Measurements from ENCODE around the gene NXF1.
"Not testable (repeated sequence)": the region's sequence is repeated elsewhere in the genome, so short reads cannot be mapped to it uniquely, and the experiment has no call there.

Gene NXF1

DNA sequence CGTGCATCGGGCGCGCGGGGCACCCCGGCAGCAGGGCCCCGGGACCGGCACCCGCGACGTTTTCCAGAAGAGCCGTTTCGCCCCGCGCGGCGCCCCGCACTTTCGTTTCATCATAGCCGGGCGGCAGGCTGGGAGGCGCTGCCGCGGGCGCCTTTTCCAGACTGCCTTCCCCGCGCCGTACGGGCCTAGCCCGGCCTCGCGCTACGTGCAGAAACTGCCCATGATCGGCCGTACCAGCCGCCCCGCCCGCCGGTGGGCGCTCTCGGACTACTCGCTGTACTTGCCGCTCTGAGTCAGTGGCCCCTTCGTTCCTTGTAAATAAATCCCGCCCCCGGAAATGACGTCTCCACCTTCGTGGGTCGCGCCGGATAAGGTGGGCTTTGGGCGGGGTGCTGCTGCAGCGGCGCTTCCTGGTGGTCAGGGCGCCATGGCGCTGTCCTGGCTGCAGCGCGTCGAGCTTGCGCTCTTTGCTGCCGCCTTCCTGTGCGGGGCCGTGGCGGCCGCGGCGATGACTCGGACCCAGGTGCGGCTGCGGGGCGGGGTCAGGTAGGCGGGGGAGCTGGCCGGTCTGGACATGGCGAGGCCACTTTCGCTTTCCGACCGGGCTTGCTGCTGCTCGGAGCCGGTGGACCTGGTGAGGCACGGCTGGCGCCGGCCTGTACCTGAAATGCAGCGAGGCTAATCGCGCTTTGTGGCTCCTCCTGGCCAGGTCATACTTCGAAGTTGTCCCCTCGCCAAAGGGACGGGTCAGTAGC, 18.1 kb downstream of the NXF1 start, which contains the start of gene TMEM179B:
Gene TMEM179B, plus strand, starts transcription at position 398 of the 755 bp plus-strand sequence. Its CDS starts 30 bp downstream, at position 428.
- DNase-seq (ENCODE audit: low read depth) = peak; percentile 97

DNA sequence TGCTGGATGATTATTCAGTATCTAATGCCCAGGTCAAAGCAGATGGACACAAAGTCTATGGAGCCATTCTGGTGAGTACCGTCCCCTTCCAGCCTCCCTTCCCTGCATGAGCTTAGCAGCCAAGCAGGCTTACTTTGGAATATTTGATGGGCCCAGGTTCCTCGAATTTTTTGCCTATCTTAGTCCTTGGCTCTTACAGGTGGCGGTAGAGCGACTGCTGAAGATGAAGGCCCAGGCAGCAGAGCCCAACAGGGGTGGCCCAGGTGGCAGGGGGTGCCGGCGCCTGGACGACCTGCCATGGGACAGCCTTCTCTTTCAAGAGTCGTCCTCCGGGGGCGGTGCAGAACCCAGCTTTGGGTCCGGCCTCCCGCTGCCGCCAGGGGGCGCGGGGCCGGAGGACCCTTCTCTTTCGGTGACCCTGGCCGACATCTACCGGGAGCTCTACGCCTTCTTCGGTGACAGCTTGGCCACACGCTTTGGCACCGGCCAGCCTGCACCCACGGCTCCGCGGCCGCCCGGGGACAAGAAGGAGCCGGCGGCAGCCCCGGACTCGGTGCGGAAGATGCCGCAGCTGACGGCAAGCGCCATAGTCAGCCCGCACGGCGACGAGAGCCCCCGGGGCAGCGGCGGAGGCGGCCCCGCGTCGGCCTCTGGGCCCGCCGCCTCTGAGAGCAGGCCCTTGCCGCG, 18.8 kb downstream of the NXF1 start:
- DNase-seq (ENCODE audit: low read depth) = peak; percentile 67

DNA sequence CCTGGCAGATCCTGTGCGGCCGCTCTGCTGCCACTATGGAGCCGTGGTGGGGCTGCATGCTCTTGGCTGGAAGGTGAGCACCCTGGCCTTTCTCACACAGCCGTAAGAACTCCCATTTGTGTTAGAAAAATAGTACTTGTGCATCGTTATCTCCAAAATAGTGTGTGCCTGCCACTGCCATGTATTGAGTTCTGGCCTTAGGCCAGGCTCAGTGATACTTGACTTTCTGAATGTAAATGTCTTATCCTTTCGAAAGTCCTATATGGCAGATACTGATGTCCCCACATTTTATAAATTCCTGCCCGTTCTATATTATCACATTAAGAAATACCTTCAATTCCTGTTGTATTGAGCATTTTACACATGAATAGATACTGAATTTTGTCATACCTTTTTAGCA, 22.5 kb downstream of the NXF1 start:
- no peak for DNase-seq (ENCODE audit: low read depth)

DNA sequence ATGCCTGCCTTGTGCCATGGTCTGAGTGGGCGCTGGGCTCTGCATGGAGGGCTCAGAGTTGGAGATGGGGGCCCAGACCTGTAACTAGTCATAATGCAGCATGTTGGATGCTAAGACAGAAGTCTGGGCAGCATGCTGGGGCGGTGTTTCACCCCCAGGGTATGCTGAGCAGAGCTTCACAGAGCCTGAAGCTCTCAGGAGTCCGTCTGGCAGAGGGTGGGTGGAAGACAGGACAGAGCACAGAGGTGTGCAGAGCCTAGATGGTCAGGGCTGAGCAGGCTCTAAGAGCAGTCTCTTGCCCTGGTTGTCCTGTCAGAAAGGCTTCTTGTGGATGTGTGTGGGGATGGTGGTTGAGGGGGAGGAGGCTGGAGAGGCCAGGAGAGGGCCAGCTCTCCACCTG, 26.8 kb downstream of the NXF1 start:
- DNase-seq (ENCODE audit: low read depth) = no peak

DNA sequence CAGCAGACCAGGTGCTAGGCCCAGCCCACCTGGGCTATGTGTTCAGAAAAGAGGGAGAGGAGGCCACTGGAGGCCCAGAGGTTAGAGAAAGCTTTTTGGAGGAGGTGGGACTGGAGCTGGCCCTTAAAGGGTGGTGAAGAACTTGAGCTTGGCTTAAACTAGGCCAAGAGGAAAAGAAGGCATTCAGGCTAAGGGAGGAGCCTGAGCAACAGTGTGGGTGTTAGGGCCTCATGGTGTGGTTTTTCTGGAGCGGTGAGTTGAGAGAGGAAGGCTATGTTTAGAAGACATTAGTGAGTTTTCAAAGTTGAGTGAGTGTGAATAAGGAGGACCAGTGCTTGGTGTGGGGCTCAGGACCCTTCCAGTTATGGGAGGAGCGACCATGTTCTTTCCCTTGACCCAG, 27.9 kb downstream of the NXF1 start:
- no peak for DNase-seq (ENCODE audit: low read depth)

DNA sequence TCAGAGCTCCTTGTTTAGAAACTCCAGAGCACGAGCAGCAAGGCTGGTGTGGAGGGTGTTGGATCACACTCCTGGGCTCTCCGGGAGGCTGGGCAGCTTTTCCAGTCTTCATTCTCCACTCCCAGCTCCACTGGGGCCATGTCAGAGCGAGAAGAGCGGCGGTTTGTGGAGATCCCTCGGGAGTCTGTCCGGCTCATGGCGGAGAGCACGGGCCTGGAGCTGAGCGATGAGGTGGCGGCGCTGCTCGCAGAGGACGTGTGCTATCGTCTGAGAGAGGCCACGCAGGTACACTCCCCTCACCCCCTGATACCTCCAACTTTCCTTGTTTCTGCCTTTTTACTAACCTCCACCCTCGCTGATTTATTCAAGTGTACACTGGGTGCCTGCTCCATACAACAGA, 29.6 kb downstream of the NXF1 start:
- DNase-seq (ENCODE audit: low read depth) = no peak

DNA sequence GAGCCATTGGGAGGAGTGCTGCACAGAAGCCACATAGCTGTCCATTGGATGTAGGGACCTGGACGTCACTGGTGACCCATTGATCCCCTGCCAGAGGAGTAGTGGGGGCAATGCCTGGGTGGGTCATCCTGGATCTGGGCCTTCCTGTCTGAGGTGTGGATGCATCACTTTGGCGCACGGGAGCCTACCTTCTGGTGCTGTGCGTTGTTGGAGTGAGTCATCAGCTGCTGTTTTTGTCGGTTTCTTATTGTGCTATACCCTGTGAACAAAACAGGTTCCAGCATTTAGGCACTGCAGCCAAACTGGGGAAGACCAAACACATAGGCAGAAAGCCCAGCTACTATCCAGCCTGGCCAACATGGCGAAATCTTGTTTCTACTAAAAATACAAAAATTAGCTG, 30.8 kb downstream of the NXF1 start:
- DNase-seq (ENCODE audit: low read depth) = no peak

DNA sequence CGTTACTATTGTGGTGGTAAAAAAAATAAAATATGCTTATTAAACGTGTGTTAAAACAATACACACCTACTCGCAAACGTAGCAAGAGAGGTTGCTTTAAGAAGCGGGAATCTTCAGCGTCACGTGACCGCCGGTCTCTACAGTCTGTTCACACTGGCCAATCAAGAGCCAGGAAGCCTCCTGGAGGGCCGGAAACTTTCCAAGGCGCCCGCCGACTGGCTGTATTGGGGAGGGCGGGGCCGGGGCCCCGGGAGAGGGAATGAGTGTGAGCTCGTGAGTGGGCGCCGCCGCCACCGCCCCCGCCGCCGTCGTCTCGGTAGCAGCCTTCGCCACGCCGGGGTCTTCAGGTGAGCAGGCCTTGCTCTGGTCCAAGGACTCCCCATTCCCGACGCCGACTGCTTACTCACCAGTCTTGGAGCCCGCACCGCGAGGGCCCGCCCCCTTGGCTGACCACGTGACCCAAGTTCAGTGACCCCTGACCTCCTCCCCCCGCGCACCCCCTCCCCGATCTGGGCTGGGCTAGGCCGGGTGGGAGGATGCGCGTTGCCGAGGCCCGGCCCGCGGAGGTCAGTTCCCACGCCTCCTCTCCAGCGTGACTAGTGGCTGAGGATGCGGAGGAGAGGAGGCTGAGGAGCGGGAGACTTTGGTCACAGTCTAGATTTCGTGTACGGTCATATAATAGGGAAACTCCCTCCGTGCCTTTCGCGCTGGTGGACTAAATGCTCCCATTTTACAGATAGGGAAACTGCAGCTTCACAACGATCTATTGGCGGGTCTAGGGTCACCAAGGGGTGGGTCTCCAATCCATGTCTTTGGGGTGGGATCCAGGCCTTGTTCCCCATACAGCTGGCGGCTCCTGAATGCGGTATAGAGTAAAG, 33.9 kb downstream of the NXF1 start, which contains the start of gene TAF6L:
Gene TAF6L, plus strand, starts transcription at position 253 of the 878 bp plus-strand sequence. CDS start 4,388 bp downstream, outside the sequence.
- peak; percentile 81 for DNase-seq (ENCODE audit: low read depth)

DNA sequence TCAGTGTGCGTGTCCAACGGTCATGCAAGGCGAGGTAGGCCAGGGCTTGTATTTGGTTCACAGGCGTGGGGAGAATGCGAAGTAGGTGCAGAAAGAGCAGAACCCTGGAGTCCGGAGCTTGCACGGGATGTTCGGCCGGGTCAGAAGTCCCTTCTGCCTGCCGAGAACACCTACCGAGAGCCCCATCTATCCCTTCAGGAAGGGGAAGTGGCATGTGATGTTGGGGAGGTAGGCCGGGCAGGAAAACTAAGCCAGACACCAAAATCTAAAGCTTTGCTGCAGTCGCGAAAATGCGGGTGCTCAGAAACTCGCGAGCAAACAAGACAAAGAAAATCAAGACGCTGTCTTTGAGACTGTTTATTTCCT, 34.5 kb downstream of the NXF1 start:
- DNase-seq (ENCODE audit: low read depth) = no peak

DNA sequence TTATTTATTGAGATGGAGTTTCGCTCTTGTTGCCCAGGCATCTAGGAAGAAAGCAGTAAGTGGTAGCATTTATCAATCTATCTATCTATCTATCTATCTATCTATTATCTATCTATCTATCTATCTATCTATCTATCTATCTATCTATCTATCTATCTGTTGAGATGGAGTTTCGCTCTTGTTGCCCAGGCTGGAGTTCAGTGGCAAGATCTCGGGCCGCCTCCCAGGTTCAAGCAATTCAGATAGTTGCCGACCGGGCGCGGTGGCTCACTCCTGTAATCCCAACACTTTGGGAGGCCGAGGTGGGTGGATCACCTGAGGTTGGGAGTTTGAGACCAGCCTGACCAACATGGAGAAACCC, 44.4 kb downstream of the NXF1 start:
- not testable (repeated sequence) for DNase-seq (ENCODE audit: low read depth)

DNA sequence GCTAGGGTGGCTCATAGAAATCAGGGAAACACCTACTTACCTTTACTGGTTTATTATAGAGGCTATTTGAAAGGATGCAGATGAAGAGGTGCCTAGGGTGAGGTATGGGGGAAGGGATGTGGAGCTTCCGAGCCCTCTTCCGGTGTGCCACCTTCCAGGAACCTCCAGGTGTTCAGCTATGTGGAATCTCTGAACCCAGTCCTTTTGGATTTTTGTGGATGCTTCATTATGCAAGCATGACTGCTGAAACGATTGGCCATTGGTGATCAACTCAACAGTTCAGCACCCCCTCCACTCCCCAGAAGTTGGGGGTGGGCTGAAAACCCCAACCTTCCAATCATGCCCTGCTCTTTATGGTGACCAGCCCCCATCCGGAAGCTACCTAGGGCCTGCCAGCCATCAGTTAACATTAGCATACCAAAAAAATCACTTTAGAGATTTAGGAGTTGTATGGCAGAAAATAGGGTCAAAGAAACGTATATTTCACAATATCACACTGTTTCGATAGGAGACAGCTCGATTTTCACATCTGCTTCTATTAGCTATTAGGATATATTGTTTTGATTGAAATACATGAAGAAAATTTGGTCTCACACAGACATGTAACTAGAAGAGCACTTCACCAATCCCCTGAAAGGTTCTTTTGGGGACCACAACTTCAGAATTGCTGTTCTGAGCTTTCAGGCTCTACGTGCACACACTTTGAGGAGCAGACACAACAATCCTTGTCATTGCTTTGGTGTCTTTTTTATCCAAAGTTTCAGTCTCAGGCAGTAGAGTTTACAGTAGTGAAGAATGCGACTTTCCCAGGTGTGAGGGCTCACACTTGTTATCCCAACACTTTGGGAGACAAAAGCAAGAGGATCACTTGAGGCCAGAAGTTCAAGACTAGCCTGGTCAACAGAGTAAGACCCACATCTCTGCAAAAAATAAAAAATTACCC, 47.1 kb downstream of the NXF1 start:
- DNase-seq (ENCODE audit: low read depth) = no peak

DNA sequence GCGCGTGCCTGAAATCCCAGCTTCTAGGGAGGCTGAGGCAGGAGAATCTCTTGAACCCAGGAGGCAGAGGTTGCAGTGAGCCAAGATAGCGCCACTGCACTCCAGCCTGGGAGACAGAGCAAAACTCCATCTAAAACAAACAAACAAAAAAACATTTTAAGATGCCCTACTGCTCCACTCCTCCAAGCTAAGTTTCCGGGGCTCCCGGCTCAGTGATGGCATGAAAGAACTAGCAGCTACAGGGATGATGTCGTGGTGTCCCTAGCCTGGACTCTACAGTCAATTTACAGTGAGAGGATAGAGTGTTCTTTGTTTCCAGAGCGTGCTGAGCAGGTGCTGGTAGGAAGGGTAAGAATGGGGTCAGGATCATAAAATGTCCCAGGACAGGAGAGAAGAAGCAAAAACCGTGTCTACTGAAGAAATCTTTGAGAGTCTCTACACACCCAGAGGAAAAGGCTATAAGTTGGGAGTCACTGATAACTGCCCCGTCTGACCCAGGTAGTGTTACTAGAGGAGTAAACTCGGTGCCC, 50.1 kb downstream of the NXF1 start:
- DNase-seq (ENCODE audit: low read depth) = no peak

DNA sequence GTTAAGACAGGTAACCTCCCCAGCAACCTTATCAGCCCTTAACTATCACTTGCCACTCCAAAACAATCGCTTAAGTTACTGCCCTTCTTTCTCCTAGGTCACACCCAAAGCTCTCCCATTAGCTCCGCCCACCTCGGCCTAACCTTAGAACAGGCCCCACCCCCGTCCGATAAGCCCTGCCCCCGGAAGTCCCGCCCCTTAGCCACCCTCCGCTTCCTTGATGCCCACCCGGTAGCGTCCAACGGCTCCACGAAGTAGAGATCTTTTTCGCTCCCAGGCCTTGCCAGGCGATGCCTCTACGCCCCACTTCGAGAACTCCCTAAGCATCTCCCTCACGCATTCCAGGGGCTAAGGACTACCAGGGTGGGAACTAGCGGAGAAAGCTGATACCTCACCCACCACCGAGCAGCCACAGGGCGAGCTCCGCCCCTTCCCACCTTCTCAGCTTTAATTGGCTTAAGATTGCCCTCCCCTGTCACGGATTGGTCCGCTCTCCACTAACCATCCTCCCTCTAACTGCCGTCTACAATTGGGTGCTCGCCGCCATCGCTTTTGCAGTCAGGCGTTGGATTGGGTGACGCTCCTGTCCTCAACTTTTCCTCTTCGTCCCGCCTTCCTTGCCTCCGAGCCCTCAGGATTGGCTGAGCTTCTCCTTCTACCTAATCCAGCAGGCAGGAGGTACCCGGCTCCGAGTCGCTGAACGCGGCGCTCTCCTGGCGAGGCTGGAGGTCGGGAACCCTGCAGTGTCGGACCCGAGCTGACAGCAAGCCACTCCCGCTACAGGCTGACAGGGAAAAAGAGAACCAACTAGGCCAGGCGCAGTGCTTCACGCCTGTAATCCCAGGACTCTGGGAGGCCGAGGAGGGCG, 51.3 kb downstream of the NXF1 start, which contains the start of gene ZBTB3:
Gene ZBTB3, minus strand, starts transcription at position 425 of the 868 bp plus-strand sequence. CDS start 496 bp downstream, outside the sequence.
- peak; percentile 98 for DNase-seq (ENCODE audit: low read depth)

DNA sequence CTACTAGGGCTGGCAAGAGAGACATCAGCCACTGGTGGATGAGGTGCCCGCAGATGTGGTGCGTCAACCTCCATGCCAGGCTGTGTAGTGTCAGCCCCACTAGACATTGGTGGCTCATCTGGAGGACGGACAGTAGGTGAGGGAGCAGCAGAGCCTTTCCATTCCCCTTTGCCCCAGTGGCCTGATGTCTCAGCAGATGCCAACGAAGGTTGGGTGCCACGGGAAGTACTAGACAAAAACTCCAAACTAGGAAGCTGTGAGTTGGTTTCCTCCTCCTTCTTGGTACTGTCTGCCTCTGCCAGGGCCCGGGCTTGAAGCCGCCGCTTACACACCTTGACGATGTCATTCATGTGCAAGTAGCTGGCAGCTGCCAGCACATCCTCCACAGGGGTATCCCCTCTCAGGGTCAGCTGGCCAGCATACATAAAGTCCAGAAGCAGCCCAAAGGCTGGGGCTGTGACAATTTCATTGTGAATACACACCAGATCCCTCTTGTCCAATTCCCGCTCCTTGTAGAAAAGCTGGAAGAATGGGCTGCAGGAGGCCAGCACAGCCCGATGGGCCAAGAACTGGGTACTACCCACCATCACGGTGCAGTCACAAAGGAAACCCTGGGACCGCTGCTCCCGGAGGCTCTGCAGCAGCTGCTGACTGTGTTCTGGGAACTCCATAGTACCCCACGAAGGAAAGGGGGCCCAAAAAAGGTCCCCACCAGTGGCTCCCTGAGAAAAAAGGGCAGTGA, 52.1 kb downstream of the NXF1 start:
- DNase-seq (ENCODE audit: low read depth) = no peak

DNA sequence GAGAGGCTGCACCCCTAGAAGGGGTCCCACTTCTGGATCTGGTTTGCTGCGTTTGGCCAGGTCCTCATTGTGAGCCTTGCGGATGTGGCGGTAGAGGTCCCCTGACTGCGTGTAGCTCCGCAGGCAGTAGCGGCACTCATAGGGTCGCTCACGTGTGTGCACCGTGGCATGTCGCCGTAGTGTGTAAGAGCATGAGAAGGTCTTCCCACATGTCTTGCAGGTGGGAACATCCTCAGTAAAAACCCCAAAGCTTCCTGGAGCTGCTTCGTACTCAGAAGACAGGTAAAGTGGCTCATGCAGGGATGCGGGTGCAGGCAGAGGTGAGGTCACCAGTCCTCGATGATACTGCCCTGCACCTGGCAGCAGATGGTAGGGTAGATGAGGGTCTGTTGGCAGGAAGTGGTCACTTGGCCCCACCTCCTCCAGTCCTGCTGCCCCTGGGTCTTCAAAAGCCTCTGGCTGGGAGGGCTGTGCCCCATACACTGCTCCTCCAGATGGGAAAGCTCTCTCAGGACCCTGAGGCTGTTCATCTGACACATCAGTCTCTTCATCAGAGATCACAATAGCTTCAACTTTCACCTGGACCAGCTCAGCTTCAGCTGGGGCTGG, 53.0 kb downstream of the NXF1 start:
- DNase-seq (ENCODE audit: low read depth) = no peak

DNA sequence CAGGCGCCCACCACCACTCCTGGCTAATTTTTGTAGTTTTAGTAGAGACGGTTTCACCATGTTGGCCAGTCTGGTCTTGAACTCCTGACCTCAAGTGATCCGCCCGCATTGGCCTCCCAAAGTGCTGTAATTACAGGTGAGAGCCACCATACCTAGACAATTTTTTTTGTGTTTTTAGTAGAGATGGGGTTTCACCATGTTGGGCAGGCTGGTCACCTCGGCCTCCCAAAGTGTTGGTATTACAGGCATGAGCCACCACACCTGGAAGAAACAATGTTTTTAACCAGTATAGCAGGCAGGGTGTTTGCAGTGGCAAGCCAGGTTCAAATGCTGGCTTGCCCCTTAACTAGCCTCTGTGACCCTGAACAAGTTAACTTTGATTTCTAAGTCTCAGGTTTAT, 55.3 kb downstream of the NXF1 start:
- DNase-seq (ENCODE audit: low read depth) = not testable (repeated sequence)

DNA sequence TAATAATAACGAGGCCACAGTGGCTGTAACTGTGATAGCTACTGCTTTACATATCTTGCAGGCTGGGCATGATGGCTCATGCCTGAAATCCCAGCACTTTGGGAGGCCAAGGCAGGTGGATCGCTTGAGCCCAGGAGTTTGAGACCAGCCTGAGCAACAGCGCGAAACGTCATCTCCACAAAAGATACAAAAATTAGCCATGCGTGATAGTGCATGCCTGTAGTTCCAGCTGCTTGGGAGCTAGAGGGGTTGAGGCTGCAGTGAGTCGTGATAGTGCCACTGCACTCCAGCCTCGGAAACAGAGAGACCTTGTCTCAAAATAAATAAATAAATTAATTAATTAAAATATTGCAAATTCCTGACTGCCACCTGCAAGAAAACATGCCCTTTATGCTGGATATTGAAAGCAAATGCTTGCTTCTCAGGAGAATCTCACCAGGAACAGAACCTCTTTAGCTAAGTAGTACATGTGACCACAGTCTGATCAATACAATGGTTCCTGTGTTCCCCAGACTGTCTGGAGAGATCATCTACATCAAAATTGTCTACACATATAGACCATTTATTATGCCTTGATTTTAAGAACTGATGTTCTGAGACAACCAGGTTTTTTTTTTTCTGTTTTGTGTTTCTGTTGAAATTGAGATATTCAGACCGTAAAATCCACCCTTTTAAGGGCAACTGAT, 57.6 kb downstream of the NXF1 start:
- DNase-seq (ENCODE audit: low read depth) = no peak

Data from stimulated activated CD8-positive, alpha-beta memory T cell treated with anti-CD3 and anti-CD28 coated beads, Interleukin-15, amount 100 ng/mL, for 1 hour (primary cell).